Jurkat, Clone E6-1 (cell line): ENCODE measurements around the gene IL4R.
"Not testable (repeated sequence)": the region's sequence is repeated elsewhere in the genome, so short reads cannot be mapped to it uniquely, and the experiment has no call there.

Experiments used
- DNase-seq: peaks from one replicate; pipeline ENCODE4 v3.0.0-alpha.2; 2011; ENCODE audit warnings: low read depth, low spot score
- H3K4me3 ChIP-seq: 2 replicates; pipeline ENCODE4 v1.5.1; 2011; ENCODE audit warnings: mild to moderate bottlenecking, low read length, control low read depth, moderate library complexity

Gene IL4R

GRCh38 chr16:27392671-27393070 lies 78.9 kb downstream of the IL4R start:
- DNase-seq = no peak
- no peak overlapping the region for H3K4me3 ChIP-seq

- H3K4me3 ChIP-seq = no peak overlapping the region
- no peak for DNase-seq
These were observed 80.7 kb downstream of the IL4R start for GRCh38 chr16:27394516-27394915.

GRCh38 chr16:27398341-27398893 lies 84.6 kb downstream of the IL4R start:
- not testable (repeated sequence) for DNase-seq, H3K4me3 ChIP-seq

- no peak for DNase-seq
- H3K4me3 ChIP-seq = no peak overlapping the region
These were observed 85.4 kb downstream of the IL4R start for GRCh38 chr16:27398894-27399853.

GRCh38 chr16:27399969-27400368 lies 86.2 kb downstream of the IL4R start:
- no peak overlapping the region for H3K4me3 ChIP-seq

GRCh38 chr16:27400751-27401620 lies 87.2 kb downstream of the IL4R start:
- no peak overlapping the region for H3K4me3 ChIP-seq
- DNase-seq = no peak

More at GRCh38 chr16:27399969-27400368, 86.2 kb downstream of the IL4R start:
- no peak for DNase-seq

- H3K4me3 ChIP-seq = peak within 1 kb of the TSS; percentile 32
- peak; percentile 85 for DNase-seq
These were observed 88.2 kb downstream of the IL4R start, which contains the start of gene IL21R for GRCh38 chr16:27401768-27402568. Gene IL21R, plus strand, starts transcription at chr16:27402174. Its CDS starts 27,898 bp downstream, at chr16:27430072.

GRCh38 chr16:27402569-27402963 lies 88.8 kb downstream of the IL4R start:
- DNase-seq = no peak
- peak overlapping the region; percentile 32 for H3K4me3 ChIP-seq

- no peak overlapping the region for H3K4me3 ChIP-seq
- no peak for DNase-seq
These were observed 89.3 kb downstream of the IL4R start for GRCh38 chr16:27402964-27403600.

GRCh38 chr16:27403601-27403992 lies 89.8 kb downstream of the IL4R start:
- no peak overlapping the region for H3K4me3 ChIP-seq
- no peak for DNase-seq

GRCh38 chr16:27404163-27404823 lies 90.5 kb downstream of the IL4R start:
- H3K4me3 ChIP-seq = no peak overlapping the region
- no peak for DNase-seq

GRCh38 chr16:27405546-27406451 lies 92.0 kb downstream of the IL4R start:
- DNase-seq = no peak
- H3K4me3 ChIP-seq = no peak overlapping the region

- DNase-seq = no peak
- H3K4me3 ChIP-seq = no peak overlapping the region
These were observed 92.8 kb downstream of the IL4R start for GRCh38 chr16:27406511-27407128.

- peak; percentile 77 for DNase-seq
These were observed 93.4 kb downstream of the IL4R start for GRCh38 chr16:27407133-27407532.

GRCh38 chr16:27408012-27408601 lies 94.3 kb downstream of the IL4R start:
- no peak overlapping the region for H3K4me3 ChIP-seq
- no peak for DNase-seq

More at GRCh38 chr16:27407133-27407532, 93.4 kb downstream of the IL4R start:
- no peak overlapping the region for H3K4me3 ChIP-seq

GRCh38 chr16:27408602-27409031 lies 94.8 kb downstream of the IL4R start:
- no peak overlapping the region for H3K4me3 ChIP-seq
- no peak for DNase-seq
